Astrocyte of the spinal cord (primary cell): ENCODE data around the gene NLRP6.
A peak's percentile ranks its signal among the peaks of the same experiment; 100 is the strongest.
"Not testable (repeated sequence)": the region's sequence is repeated elsewhere in the genome, so short reads cannot be mapped to it uniquely, and the experiment has no call there.

Experiments used
- DNase-seq: peaks from one replicate; pipeline ENCODE4 v3.0.0; 2011; ENCODE audit warnings: low read depth, low spot score
- H3K4me3 ChIP-seq: 2 replicates; pipeline ENCODE4 v1.5.1; 2011; ENCODE audit warnings: low read depth, mild to moderate bottlenecking, low read length, moderate library complexity
- in situ Hi-C: cut with HindIII; loops from 2 replicates; pipeline ENCODE4 v1.10.0; 2017; ENCODE audit warnings: low sequenced_read_pairs
- TF ChIP-seq, protein P1 (sequence below): IDR thresholded peaks from 2 replicates; pipeline ENCODE4 v1.5.1; 2012; ENCODE audit warnings: low read depth, mild to moderate bottlenecking, low read length, inconsistent platforms

Gene NLRP6

DNA sequence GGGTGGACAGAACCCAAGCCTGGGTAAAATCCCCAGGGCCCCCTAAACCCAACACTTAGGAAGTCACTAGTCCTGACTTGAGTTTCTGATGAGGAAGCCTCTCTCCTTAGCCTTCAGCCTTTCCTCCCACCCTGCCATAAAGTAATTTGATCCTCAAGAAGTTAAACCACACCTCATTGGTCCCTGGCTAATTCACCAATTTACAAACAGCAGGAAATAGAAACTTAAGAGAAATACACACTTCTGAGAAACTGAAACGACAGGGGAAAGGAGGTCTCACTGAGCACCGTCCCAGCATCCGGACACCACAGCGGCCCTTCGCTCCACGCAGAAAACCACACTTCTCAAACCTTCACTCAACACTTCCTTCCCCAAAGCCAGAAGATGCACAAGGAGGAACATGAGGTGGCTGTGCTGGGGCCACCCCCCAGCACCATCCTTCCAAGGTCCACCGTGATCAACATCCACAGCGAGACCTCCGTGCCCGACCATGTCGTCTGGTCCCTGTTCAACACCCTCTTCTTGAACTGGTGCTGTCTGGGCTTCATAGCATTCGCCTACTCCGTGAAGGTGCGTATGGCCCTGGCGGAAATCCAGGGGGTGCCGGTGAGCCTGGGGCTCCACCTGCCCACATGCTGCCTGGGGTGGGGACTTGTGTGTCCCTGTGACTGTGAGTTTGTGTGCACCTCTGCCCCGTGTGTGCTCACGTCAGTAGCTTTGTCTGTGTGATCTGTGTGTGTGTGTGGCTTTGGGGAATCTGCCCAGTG lies 35.8 kb downstream of the NLRP6 start, which contains the start of gene IFITM1:
TSS of gene IFITM1 (plus strand) at position 254 of the 767 bp plus-strand sequence. CDS start at position 385, 131 bp downstream.
- DNase-seq = peak; percentile 81
- TF ChIP-seq, protein P1, sequence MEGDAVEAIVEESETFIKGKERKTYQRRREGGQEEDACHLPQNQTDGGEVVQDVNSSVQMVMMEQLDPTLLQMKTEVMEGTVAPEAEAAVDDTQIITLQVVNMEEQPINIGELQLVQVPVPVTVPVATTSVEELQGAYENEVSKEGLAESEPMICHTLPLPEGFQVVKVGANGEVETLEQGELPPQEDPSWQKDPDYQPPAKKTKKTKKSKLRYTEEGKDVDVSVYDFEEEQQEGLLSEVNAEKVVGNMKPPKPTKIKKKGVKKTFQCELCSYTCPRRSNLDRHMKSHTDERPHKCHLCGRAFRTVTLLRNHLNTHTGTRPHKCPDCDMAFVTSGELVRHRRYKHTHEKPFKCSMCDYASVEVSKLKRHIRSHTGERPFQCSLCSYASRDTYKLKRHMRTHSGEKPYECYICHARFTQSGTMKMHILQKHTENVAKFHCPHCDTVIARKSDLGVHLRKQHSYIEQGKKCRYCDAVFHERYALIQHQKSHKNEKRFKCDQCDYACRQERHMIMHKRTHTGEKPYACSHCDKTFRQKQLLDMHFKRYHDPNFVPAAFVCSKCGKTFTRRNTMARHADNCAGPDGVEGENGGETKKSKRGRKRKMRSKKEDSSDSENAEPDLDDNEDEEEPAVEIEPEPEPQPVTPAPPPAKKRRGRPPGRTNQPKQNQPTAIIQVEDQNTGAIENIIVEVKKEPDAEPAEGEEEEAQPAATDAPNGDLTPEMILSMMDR = no peak
- H3K4me3 ChIP-seq = peak within 1 kb of the TSS; percentile 51
- in situ Hi-C loops = no loop called here

DNA sequence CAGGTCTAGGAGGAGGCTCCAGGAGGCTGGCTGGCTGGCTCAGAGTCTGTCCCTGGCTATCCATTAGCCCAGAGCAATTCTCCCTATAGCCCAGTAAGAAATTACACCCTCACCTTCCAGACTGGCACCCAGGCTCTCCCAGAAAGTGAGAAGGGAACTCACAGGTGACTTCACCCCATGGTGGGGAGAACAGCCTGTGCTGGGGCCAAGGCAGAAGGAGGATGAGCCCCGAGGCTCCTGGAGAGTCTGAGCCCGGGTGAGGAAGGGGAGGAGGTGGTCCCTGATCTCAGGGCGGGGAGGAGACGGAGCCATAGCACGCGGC lies 36.3 kb downstream of the NLRP6 start:
- in situ Hi-C loops, DNase-seq: not testable (repeated sequence)
- peak overlapping the region; percentile 51 for H3K4me3 ChIP-seq

DNA sequence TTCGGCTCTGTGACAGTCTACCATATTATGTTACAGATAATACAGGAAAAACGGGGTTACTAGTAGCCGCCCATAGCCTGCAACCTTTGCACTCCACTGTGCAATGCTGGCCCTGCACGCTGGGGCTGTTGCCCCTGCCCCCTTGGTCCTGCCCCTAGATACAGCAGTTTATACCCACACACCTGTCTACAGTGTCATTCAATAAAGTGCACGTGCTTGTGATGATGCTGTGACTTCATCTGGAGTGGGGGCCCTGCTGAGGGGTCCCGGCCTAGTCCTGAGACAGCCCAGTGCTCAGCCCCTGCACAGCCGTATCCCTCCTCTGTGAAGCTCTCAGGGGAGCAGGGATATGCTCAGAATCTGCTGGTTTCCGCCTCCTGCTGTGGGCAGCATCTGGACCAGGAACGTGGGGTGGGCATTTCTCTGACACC lies 36.9 kb downstream of the NLRP6 start:
- peak overlapping the region; percentile 31 for H3K4me3 ChIP-seq
- no peak for DNase-seq
- in situ Hi-C loops = no loop called here
- TF ChIP-seq, protein P1 = no peak

DNA sequence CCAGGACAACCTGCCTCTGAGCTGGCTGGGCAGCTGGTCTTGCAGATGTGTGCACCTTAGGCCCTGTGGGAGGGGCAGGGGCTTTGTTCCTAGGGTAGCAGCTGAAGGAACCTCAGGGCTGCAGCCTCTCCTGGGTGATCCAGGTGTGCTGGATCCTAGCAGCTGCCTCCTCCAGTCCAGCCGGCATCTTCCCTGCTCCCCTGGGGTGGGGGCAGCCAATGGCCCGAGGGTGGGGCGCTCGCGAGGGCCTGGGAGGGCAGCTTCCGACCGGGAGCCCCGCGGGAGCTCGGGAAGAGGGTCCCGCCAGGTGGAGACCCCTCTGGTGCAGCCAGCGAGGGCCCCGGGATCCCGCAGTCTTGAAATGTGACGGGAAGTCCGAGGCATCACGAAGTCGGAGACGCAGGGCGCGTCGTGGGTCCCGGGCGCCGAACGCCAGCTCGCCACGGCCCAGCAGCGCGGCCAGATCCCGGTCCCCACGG lies 37.3 kb downstream of the NLRP6 start:
- peak overlapping the region; percentile 31 for H3K4me3 ChIP-seq
- TF ChIP-seq, protein P1 = no peak
- in situ Hi-C loops = no loop called here
- no peak for DNase-seq

DNA sequence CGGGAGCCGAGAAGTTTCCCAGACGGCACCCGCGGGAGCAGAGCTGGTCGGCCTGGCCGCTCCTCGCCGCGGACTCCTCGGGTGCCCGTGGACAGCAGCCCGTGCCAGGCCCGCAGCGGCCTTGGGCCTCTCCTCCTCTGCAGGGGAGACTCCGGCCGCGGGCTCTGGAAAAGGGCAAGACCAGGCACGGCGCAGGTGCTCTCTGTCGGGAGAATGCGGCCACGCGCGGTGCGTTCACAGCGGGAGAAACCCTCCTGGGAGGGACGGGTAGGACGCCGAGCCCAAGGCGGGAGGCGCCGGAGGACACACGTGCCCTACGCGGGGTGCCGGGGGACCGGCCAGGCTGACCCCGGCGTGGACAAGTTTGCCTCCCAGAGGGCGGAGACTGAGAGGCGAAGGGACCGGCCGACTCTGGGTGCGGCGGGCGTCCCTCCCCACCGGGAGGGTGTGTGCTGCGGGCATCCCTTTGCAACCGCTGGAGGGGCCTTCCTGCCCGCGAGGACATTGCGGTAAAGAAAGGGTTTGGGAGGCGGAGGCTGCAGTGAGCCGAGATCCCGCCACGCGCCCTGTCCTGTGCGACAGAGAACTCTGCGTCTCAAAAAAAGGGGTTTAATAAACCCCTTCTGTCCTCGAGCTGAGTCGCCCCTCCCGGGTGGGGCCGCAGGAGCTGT lies 38.0 kb downstream of the NLRP6 start:
- TF ChIP-seq, protein P1 = no peak
- no peak for DNase-seq
- in situ Hi-C loops = no loop called here
- H3K4me3 ChIP-seq = peak overlapping the region; percentile 27

DNA sequence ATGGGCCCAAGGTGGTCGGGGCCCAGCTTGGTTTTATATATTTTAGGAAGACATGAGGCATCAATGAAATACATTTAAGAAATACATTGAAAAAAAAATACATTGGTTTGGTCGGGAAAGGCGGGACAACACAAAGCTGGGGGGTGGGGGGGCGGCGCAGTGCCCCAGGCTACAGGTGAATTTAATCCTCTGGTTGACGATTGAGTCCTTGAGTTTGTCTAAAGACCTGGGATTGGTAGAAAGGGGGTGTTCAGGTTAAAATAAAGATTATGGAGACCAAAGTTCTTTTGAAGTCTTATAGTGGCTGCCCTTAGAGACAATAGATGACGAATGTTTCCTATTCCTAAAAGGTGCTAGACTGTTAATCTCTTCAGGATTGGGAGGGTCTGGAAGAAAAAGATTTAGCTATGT lies 38.7 kb downstream of the NLRP6 start:
- H3K4me3 ChIP-seq = no peak overlapping the region
- TF ChIP-seq, protein P1 = no peak
- in situ Hi-C loops = no loop called here
- DNase-seq = no peak

DNA sequence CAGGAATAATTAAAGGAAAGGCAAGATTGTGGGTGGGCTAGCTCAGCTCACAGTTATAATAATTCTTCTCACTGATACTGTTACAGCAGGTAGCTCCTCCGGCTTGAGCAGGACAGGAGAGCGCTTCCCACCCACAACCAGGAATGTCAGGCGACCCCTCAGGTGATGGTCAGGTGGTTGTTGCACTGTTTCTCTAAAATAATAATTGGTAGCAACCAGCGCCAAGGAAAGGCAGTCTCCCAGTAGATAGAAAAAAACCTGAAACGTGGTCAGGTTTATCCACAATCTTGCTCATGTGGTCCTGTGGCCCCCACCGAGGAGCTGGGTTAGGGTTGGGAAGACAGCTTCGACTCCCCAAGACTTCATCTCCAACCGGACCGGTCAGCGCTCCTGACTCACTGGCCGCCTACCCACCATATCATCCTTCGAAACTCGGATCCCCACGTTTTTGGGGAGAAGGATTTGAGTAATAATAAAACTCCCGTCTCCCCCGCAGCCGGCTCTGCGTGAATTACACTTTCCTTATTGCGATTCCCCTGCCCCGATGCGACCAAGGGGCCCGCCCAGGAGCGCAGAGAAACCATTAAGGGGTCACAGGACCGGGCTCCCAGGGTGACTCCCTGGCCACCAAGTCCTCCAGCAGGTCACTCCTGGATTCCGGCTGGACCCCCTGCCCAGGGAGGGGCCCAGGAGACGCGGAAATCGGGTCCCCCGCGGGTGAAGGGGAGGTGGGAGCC lies 39.6 kb downstream of the NLRP6 start:
- DNase-seq, in situ Hi-C loops, H3K4me3 ChIP-seq: not testable (repeated sequence)

DNA sequence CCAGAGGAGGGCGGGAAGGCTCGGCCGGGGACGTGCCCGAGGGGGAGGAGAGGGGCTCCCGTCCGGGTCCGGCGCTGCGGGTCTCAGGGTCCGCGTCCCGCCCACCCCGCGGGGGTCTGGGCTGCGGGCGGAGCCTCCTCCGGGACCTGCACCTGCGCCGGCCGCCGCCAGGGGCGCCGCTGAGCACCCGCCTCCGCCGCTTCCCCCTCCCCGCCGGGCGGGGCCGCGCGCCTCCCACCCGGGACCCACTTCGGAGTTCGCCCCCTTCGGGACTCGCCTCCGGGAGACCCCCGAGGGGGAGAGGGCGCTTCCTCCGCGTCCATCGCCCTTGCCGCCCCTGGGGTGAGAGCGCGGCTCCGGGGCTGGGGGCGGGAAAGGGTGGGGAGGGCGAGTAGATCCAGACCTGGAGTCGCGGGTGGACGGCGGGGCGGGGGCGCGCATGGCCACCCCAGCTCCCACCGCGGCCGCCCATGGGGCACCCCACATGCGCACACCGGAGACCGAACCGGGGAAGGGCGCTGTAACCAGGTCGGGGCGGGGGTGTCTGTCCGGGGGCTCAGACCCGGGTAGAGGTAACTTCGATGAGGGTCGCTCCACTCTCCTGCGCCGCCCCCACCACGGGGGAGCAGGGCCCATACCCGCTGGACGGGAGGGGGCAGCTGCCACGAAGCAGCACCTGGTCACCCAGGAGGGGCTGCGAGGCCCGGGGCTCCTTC lies 40.4 kb downstream of the NLRP6 start:
- DNase-seq, in situ Hi-C loops: not testable (repeated sequence)
- H3K4me3 ChIP-seq = peak overlapping the region; percentile 72

DNA sequence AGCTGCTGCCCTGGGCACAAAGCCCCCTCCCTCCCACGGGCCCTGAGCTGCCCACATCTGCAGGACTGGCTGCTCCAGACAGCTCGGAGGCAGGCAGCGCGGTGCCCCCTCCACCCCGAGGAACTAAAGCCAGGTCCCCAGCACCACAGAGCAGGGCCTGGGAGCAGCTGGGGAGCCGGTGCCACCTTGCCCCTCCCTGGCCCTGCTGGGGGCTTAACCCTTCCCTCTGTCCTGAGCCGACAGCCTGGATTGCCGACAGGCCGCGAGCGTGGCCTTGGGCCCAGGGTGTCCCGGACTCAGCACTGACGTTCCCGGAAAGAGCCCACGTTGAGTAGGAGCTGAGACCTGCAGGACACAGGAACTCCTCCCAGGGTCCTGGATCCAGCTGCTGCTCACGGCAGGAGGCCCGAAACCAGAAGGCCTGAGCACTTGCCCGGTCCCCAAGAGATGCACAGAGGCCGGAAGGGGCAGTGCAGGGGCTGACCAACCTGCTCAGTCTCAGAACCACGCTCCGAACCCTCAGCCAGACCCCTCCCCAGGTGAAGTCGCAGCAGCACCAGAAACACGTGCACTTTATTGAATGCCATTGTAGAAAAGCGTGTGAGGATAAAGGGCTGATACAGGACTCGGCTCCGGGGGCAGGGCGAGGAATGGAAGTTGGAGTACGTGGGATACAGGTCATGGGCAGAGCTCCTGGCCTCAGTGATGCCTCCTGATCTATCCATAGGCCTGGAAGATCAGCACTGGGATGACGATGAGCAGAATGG lies 41.1 kb downstream of the NLRP6 start:
- H3K4me3 ChIP-seq = peak overlapping the region; percentile 72
- in situ Hi-C loops, DNase-seq: not testable (repeated sequence)

DNA sequence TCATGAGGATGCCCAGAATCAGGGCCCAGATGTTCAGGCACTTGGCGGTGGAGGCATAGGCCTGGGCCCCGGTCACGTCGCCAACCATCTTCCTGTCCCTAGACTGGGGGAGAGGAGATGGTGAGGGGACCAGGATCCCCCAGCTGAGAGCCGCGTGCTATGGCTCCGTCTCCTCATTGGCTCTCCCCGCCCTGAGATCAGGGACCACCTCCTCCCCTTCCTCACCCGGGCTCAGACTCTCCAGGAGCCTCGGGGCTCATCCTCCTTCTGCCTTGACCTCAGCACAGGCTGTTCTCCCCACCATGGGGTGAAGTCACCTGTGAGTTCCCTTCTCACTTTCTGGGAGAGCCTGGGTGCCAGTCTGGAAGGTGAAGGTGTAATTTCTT lies 41.7 kb downstream of the NLRP6 start:
- DNase-seq, in situ Hi-C loops: not testable (repeated sequence)
- H3K4me3 ChIP-seq = peak overlapping the region; percentile 72
